Stimulated activated CD8-positive, alpha-beta memory T cell treated with anti-CD3 and anti-CD28 coated beads, Interleukin-12 subunit alpha, Interleukin-12 subunit beta, amount 100 ng/mL, for 1 hour (primary cell): ENCODE data around the gene APMAP.

Source experiments
- DNase-seq: peaks from one replicate; pipeline ENCODE4 v3.0.0-alpha.2; 2020; ENCODE audit warnings: low read depth

Gene APMAP

DNA sequence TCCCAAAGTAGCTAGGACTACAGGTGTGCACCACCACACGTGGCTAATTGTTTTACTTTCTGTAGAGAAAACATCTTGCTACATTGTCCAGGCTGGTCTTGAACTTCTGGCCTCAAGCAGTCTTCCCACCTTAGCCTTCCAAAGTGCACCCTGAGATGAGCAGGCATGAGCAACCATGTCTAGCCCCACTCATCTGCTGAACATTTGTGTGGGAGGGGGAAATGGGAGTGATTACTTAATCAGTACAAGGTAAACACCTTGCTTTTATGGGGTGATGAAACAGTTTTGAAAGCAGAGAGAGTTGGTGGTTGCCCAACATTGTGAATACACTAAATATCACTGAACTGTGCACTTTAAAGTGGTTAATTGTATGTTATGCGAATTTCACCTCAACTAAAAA lies 5.3 kb downstream of the APMAP start:
- DNase-seq: no peak

DNA sequence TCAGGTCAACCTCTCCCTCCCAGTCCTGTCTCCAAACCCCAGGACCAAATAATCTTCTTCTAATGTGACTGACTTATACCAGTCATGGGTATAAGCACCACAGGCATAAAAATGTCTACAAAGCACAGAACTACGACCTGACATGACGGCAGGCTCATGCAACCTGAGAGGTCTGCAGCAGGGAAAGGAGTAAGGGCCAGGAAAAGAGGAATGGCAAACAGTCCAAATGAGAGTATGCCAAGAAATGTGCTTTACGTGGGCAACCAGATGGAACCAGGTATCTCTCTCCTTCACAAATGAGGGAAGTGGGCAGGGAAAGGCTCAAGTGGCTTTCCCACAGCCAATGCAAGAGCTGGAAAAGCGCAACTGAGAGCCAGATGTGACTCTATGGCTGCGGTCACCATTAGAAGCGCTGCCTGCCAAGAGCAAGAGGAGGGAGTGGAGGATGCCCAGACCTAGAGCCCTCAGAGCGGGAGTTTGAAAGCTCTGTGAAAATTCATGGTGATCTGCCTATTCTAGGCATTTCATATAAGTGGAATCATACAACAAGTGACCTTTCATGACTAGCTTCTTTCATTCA lies 6.0 kb downstream of the APMAP start:
- DNase-seq: no peak

DNA sequence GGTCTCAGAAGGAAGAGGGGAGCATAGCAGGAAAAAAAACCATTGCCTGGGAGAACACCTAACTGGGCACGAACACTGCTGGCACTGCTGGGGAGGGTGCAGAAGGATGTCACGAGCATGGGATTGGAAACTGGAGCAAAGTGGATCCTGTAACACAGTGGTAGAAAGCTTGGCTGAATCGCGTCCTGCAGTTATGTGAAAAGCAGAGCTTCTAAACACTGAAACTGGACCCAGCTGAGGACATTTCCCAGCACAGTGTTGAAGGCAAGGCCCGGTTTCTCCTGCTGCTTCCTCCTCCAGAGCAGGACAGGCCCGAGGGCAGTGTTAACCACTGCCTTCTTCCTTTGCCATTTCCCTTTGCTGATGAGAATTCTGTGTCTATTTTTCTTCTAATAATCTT lies 6.7 kb downstream of the APMAP start:
- no peak for DNase-seq

DNA sequence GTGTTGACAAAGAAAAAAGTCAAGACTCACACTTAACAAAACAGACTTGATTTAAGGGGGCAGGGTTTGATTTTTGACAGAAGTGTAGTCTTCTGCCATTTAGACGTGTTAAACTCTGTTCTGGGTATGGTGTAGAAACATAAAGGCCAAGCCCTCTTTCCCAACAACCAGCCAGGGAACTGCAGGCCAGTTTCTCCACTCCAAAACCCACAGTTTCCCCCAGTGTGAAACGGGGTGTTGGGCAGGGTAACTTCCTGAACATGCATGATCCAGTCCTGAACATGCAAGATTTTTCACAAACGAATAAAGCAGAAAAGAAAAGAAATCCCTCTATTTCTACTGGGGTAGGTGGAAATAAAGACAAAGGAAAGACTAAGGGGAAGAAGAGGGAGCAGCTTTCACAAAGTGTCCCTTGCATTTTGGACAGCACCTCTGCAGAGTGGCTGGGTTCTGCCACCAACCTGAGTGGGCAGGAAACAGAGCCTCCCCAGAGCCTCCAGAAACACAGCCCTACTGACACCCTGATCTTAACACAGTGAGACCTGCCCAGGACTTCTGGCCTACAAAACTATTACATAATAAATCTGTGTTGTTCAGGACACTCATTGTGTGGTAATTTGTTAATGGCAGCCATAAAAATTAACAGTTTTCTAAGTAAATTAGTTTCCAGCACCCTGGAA lies 7.5 kb downstream of the APMAP start:
- no peak for DNase-seq

DNA sequence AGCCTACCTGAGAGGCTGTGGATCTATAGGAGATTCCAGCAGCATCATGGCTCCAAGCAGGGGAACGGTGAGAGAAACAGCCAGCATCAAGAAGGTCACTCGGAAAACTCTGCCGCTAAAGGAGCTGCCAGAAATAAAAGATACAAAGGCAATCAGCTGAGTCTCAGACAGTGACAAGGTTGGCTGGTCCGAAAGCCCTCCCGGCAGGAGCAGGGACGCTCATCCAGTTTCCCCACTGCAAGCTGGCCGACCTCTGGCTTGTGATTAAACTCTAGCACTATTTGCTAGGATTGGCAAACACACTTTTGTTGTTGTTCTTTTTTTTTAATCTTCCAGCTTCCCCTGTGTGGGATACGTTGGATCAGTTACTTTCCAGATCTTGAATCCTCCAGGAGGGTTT lies 8.7 kb downstream of the APMAP start:
- no peak for DNase-seq

DNA sequence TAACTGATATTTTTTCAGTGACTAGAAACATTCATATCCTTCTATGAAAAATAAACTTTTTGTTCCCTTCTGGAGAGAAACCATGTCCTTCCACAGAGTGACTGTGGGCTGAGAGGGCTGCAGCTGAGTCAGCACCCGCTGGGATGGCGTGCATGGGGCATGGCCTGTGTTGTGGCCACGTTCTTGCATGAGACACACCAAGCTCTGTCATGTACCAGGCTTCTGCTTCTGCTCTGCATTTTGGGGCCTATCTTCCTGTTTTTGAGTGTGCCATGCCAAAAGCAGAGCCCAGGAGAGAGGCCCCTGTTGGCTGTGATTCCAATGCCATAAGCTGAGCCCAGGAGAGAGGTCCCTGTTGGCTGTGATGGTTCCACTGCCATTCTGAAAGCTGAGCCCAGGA lies 10.8 kb downstream of the APMAP start:
- no peak for DNase-seq

DNA sequence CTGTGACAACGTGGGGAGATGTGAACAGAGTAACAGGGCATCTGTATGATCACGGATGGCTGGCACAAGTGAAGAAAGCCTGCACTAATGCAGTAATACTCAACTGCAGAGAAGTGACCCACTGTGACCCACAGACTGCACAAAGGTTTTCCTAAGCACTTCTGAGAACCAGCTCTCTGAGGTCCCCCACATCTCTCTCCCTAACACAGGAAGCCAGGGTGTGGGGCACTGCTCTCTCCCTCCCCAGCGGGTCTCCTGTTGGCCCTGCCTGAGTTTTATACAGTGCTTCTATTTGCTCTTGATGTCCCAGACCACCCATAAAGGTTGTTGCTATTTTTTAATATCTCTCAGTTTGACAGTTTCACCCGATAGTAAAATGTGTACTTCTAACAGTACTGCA lies 11.3 kb downstream of the APMAP start:
- DNase-seq: no peak

DNA sequence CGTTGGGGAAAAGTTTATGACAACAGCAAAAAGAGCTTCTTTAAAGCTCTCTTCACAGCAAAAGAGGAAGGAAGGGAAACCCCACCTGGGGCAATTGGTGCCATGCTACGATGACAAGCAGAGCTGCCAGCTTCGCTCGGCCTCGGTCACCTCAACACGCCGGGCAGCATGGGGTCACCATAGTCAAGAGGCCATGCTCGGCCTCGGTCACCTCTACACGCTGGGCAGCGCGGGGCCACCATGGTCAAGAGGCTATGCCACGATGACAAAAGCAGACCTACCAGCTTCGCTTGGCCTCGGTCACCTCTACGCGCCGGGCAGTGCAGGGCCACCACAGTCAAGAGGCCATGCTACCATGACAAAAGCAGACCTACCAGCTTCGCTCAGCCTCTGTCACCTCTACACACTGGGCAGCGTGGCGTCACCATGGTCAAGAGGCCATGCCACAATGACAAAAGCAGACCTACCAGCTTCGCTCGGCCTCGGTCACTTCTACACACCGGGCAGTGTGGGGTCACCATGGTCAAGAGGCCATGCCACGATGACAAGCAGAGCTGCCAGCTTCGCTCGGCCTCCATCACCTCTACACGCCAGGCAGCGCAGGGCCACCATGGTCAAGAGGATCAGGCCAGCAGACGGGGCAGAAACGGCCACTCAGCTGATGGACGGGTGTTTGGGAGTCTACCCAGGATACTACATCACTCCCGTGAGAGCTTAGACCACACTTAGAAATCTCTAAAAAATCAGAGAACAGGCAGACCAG lies 12.1 kb downstream of the APMAP start:
- no peak for DNase-seq

DNA sequence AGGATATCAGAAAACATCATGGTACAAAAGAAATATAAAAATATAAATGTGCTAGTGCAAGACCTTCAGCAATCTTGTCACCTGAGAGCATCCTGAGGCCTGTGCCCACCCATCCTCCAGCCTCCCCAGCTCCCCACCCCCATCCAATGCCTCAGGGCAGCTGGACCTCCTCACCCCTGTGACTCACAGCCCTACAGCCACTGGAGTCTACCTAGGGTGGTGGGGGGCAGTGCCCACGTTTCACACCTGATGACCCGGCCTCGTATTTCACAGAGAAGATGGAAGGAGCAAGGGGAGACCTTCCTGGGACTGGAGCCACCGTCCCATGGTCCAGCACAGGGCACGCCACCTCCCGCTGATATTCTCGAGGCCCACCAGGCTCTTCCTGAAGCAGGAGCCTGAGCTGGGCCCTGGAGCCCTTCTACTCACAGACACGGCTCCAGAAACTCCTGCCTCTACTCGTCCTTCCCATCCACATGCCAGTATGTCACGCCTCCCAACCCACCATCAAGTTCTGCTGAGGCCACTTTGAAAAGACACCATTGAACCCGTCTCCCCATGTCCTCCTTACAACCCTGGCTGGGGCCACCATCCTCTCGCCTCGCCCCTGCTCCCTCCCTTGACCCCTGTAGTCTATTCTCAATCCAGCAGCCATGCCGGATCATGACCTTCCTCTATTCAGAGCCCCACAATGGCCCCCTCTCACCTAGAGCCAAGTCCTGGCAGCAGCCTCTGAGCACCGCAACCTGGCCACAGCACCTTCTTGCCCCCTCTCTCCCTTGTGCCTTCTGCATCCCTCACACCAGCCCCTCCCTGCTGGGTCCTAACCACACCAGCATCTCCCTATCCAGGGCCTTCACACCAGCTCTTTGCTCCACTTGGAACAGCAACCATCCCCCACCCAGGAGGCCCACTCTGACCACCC lies 13.3 kb downstream of the APMAP start:
- DNase-seq: no peak

DNA sequence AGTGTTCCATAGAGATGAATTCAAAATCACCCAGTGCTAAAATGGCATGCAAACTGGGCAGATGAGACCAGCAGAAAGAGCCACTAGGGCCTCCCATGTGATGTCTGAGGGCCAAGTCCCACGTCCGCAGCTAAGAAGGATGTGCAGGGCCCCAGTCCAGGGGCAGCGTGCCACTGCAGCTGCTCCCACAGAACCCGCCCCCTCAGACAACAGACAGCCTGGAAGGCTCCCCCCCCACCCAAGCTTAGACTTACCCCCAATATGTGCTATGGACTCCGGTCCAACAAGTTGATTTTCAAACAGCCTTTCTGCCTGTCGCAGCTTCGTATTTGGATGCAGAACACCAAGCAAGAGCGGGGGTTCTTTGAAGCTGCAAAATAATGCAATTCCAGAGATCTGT lies 14.0 kb downstream of the APMAP start:
- no peak for DNase-seq

DNA sequence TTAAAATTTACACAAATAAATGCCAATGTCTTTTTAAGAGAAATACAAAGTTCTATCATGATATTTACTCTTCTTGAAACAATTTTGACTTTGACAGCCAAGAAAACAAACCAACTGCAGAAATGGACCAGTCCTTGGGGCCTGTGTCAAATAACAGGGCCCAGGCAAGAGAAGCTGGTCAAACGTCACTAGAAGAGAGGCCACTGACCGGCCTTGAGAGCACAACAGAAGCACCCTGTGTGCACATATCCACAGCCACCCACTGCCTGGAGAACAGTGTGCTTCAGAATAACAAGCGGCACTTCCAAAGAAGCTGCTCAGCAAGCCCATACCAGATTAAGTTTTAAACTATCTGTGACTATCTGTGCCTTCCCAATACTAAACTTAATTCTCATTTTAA lies 14.8 kb downstream of the APMAP start:
- no peak for DNase-seq

DNA sequence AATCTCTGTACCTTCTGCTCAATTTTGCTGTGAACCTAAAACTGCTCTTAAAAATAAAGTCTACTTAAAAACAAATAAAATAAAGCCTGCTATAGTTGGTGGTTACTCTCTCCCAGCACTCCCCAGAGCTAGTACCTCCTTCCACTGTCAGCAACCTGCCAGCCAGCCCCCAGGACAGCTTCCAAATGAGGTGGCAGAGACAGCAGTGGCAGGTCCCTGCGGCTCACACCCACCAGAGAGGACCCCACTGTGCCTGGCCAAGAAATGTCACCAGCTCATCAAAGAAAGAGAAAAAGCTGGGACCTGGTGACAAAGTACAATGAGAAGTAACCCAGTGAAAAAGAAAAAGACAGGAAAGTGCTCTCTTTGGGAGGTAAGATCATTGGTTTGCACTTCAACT lies 15.2 kb downstream of the APMAP start:
- no peak for DNase-seq

DNA sequence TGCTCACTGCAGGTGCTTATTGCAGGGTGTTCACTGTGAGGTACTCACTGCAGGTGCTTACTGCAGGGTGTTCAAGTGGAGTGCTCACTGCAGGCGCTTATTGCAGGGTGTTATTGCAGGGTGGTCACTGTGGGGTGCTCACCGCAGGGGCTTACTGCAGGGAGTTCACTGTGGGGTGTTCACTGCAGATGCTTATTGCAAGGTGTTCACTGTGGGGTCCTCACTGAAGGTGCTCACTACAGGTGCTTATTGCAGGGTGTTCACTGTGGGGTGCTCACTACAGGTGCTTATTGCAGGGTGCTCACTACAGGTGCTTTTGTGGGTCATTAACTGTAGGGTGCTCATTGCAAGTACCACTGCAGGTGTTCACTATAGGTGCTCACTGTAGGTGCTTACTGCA lies 20.2 kb downstream of the APMAP start:
- DNase-seq: no peak

DNA sequence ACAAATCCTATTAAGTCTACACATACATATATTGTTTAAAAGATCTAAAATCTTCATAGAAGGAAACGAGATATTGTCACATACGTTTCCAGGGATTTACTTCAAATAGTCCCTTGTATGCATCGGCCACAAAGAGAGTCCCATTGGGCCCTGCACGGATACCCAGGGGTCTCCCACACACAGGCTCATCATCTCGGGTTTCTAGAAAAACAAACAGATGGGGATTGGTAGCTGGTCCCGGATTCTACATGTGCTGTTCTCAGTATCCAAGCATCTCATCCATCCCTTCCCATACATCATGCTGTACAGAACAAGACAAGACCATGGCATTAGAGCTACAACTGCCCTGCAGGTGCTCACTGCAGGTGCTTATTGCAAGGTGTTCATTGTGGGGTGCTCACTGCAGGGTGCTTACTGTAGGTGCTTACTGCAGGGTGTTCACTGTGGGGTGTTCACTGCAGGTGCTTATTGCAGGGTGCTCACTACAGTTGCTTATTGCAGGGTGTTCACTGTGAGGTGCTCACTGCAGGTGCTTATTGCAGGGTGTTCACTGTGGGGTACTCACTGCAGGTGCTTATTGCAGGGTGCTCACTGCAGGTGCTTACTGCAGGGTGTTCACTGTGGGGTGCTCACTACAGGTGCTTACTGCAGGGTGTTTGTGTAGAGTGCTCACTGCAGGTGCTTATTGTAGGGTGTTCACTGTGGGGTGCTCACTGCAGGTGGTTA lies 21.0 kb downstream of the APMAP start:
- DNase-seq: no peak

DNA sequence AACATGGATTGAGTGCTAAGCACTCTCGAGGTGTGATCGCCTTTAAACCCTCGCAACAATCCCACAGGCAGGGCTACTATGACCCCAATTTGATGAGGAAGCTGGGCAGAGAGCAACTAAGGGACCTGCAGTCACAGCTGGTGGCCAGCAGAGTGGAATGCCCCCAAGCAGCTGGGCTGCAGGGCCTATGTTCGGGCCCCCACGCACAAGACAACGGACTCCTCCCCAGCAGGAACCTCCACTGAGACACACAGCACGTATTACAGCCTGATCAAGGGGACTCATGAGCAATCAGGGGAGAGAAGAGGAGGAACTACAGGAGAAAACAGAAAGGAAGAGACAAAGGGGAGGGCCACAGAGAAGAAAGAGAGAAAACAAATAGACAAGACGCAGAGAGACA lies 21.8 kb downstream of the APMAP start:
- DNase-seq: no peak

DNA sequence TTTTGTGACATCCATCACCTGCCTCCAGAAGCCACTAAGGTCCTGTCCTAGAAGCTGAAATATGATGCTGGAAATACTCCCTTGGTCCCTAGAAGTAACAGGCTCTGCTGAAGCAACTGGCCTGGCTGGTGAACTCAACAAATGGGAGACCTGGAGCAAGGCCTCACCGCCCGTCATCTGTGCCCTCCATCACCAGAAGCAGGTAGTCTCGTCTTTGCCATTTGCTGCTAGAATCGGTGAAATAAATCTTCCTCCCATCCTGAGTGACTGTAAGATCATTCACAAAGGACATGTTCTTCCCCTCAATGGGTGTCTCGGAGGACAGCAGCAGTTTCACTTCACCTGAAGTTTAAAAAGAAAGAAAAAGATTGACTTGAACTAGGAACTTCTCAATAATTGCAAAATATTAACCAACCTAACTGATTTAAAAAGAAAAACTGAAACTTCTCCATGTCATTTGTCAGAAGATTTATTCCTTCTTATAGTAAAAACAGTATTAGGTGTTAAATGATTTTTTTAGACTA lies 22.5 kb downstream of the APMAP start:
- DNase-seq: no peak

DNA sequence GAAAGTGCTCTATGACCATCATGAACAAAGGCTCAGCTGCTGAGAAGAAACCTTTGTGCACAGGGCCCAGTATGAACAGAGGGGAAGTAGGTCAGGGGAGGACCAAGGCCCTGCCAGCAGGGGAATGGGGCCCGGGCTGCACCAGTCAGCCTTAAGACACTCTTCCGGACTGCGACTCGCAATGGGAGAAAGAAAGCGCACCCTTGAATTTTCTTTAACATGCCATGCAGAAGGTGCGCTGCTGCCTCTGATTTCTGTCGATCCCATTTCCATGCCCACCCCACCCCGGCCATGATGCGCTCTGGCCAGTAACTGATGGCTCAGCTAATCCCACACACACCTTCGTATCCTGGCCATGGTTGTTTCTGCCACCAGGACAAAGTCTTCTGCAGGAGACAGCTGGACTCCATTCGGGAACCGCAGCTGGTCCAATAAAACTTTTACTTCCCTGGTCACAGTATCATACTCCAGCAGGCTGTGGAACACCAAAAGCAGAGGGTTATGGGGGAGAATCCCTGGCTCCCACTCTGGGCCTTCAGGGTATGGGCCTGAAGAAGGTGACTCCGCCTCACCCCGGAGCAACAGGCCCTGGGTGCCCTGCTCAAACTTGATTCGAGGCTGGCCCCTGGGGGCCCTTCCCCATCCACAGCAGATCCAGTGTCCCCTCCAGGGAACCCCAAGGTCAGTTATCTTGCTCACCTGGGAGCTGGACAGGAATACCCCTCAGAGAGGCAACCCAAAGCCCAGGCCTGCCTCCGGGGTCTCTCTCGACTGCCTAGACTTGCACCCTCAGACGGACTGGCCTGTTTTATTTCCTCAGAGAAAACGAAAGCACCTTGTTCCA lies 23.1 kb downstream of the APMAP start:
- no peak for DNase-seq

DNA sequence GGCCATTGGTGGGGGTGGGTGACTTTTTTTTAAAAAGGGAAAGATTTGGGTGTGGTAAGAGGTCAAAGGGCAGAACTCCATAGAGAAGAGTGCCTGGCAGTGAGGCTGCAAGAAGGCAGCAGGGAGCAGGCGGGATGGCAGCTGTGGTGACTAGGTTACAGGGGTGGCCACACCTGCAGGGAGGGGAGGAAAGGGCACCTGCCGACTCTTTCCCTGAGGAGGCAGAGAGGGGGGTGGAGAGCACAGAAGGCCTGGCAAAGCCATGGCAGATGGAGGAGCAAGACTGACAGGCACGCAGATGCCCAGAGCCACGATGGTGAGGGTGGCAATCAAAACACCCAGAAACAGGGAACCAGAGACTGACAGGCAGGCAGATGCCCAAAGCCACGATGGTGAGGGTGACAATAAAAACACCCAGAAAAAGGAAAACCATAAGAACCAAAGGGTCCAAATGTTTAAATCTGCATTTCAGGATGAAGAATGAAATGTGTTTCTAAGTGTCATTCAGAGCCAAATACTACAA lies 24.2 kb downstream of the APMAP start:
- no peak for DNase-seq

DNA sequence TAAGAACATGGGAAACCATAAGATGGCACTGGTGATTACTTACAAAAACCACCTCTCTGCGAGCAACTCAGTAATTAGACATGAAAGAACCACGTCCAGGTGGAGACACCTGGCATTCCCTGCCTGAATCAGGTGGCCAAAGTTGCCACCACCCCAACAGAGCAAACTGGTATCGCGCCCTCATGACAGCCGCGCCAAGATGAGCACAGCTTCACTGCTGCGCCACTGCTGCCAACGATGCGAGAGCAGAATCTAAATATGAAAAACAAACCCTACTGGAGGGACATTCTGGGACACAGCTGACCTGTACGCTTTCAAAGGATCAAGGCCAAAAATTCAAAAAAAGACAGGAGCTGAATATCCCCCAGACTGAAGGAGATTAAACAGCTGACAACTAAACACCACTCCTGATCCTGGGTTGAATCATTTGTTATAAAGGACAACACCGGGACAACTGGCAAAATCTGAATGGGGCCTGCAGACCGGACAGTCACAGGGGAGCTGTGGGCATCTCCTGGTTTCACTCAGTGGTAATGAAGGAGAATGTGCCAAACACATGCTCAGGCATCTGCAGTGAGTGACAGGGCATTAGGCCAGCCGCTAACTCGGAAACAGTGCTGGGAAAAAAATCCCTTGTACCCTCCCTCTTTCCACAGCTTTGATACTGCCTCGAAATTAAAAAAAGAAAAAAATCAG lies 26.1 kb downstream of the APMAP start:
- DNase-seq: no peak
